H1 (cell line): Measurements from ENCODE around the gene MMP11. TPM values are rescaled to one million over a fixed set of nuclear protein-coding genes. Genes with fewer than 3 reads are reported as not detected.

Experiments
- CTCF ChIA-PET: fragments of 300-600 bp; sonication (Branson Sonifier 250); formaldehyde crosslinking; loops from one replicate; lab custom pipeline; 2021; ENCODE audit not compliant: partially characterized antibody; lab: Charles Lee
- POLR2A ChIA-PET: fragments of 300-600 bp; sonication (Branson Sonifier 250); formaldehyde crosslinking; loops from one replicate; lab custom pipeline; 2021; ENCODE audit warnings: inconsistent platforms; ENCODE audit not compliant: partially characterized antibody; lab: Charles Lee
- DNase-seq, 2 experiments: peaks; one replicate each; pipeline versions ENCODE4 v3.0.0 to v3.0.0-alpha.2; 2010 to 2022; ENCODE audit warnings: low spot score in 2 of 2, low read depth in 1 of 2, mixed read lengths in 1 of 2
- FAIRE-seq: peaks from 2 replicates; lab custom pipeline; 2011; peaks lifted over from hg19 to GRCh38; lab: Jason Lieb, UNC
- H2AFZ ChIP-seq: 2 replicates; pipeline ENCODE4 v1.8.1; 2012; ENCODE audit warnings: low read length, inconsistent platforms
- H2AK5ac ChIP-seq: 2 replicates; pipeline ENCODE4 v1.6.1; 2013; ENCODE audit warnings: low read depth, low read length
- H2BK120ac ChIP-seq: replicated peaks from 2 replicates; pipeline ENCODE3; 2013; ENCODE audit warnings: low read depth, low read length, inconsistent platforms
- H2BK12ac ChIP-seq: 2 replicates; pipeline ENCODE4 v1.6.1; 2013; ENCODE audit warnings: low read depth, low read length
- H2BK15ac ChIP-seq: 2 replicates; pipeline ENCODE4 v1.6.1; 2013; ENCODE audit warnings: low read length
- H2BK20ac ChIP-seq: 2 replicates; pipeline ENCODE4 v1.6.1; 2013; ENCODE audit warnings: low read length
- H2BK5ac ChIP-seq: 2 replicates; pipeline ENCODE4 v1.6.1; 2013; ENCODE audit warnings: low read depth, low read length
- H3K14ac ChIP-seq: 2 replicates; pipeline ENCODE4 v1.6.1; 2013; ENCODE audit warnings: inconsistent platforms; ENCODE audit not compliant: insufficient read length
- H3K18ac ChIP-seq: 2 replicates; pipeline ENCODE4 v1.6.1; 2013; ENCODE audit warnings: low read length; ENCODE audit errors: extremely low read depth
- H3K23ac ChIP-seq: 2 replicates; pipeline ENCODE4 v1.6.1; 2013; ENCODE audit warnings: inconsistent platforms; ENCODE audit not compliant: insufficient read length
- H3K23me2 ChIP-seq: 2 replicates; pipeline ENCODE4 v1.6.1; 2013; ENCODE audit warnings: low read depth, low read length
- H3K27ac ChIP-seq: 2 replicates; pipeline ENCODE4 v1.6.1; 2011; ENCODE audit warnings: low read depth, low read length, inconsistent platforms
- H3K27me3 ChIP-seq, 4 experiments: replicated peaks in 1 of 4; 1 replicate in 1 of 4; 2 replicates in 3 of 4; pipeline versions ENCODE4 v1.6.1 to v1.8.1; 2011 to 2013; ENCODE audit warnings: low read length in 3 of 4, mild to moderate bottlenecking in 3 of 4, inconsistent platforms in 2 of 4, mixed read lengths in 2 of 4, moderate library complexity in 1 of 4; ENCODE audit not compliant: control insufficient read depth in 3 of 4, insufficient read depth in 3 of 4; ENCODE audit errors: extremely low read depth in 1 of 4
- H3K36me3 ChIP-seq, 4 experiments: 2 replicates each; pipeline versions ENCODE4 v1.6.1 to v1.8.1; 2011 to 2013; ENCODE audit warnings: mild to moderate bottlenecking in 4 of 4, low read length in 3 of 4, moderate library complexity in 2 of 4, control low read depth in 1 of 4, inconsistent platforms in 1 of 4; ENCODE audit not compliant: insufficient read depth in 4 of 4, control insufficient read depth in 2 of 4
- H3K4ac ChIP-seq: replicated peaks from 2 replicates; pipeline ENCODE3; 2013; ENCODE audit warnings: low read length, low read depth, mixed read lengths, inconsistent platforms; ENCODE audit not compliant: insufficient read length
- H3K4me1 ChIP-seq, 4 experiments: replicated peaks in 1 of 4; 1 replicate in 1 of 4; 2 replicates in 3 of 4; pipeline versions ENCODE4 v1.6.1 to v1.8.1; 2011 to 2013; ENCODE audit warnings: low read length in 3 of 4, inconsistent platforms in 2 of 4, mixed read lengths in 1 of 4; ENCODE audit not compliant: insufficient read depth in 4 of 4, control insufficient read depth in 3 of 4
- H3K4me2 ChIP-seq, 2 experiments: 2 replicates each; pipeline versions ENCODE4 v1.6.1 to v1.8.1; 2011 to 2013; ENCODE audit warnings: low read depth in 2 of 2, low read length in 2 of 2, control low read depth in 1 of 2, inconsistent platforms in 1 of 2, mild to moderate bottlenecking in 1 of 2; ENCODE audit not compliant: insufficient read depth in 1 of 2
- H3K4me3 ChIP-seq, 4 experiments: fragments of 200-600, 300-600 bp in 1 of 4; sonication (generic), shearing (Covaris generic), sonication (Bioruptor Twin) in 1 of 4; 2 replicates each; pipeline versions ENCODE4 v1.5.1 to v1.8.1; 2011 to 2016; ENCODE audit warnings: low read length in 4 of 4, low read depth in 3 of 4, control low read depth in 2 of 4, inconsistent platforms in 2 of 4, mild to moderate bottlenecking in 2 of 4, mixed read lengths in 1 of 4, moderate library complexity in 1 of 4; ENCODE audit not compliant: insufficient read depth in 2 of 4; ENCODE audit errors: extremely low read depth in 1 of 4
- H3K56ac ChIP-seq: replicated peaks from 2 replicates; pipeline ENCODE3; 2013; ENCODE audit warnings: low read depth, mild to moderate bottlenecking, mixed read lengths, low read length, inconsistent platforms; ENCODE audit not compliant: insufficient read length
- H3K79me1 ChIP-seq: 2 replicates; pipeline ENCODE4 v1.6.1; 2013; ENCODE audit warnings: low read depth, low read length, control low read depth
- H3K79me2 ChIP-seq, 2 experiments: 2 replicates each; pipeline versions ENCODE4 v1.6.1 to v1.8.1; 2012 to 2013; ENCODE audit warnings: low read length in 2 of 2, mild to moderate bottlenecking in 2 of 2, inconsistent platforms in 1 of 2; ENCODE audit not compliant: insufficient read depth in 2 of 2, control insufficient read depth in 1 of 2
- H3K9ac ChIP-seq, 4 experiments: replicated peaks in 1 of 4; 1 replicate in 1 of 4; 2 replicates in 3 of 4; pipeline versions ENCODE4 v1.6.1 to v1.8.1; 2011 to 2013; ENCODE audit warnings: low read depth in 3 of 4, low read length in 3 of 4, control low read depth in 2 of 4, mild to moderate bottlenecking in 2 of 4, moderate library complexity in 2 of 4, inconsistent platforms in 1 of 4; ENCODE audit errors: extremely low read depth in 1 of 4
- H3K9me3 ChIP-seq, 2 experiments: 2 replicates each; pipeline versions ENCODE4 v1.6.1 to v1.8.1; 2012 to 2013; ENCODE audit warnings: mild to moderate bottlenecking in 2 of 2, moderate library complexity in 2 of 2, control low read depth in 1 of 2, inconsistent platforms in 1 of 2, low read depth in 1 of 2, low read length in 1 of 2, mixed read lengths in 1 of 2; ENCODE audit not compliant: insufficient read depth in 2 of 2
- H4K20me1 ChIP-seq, 2 experiments: replicated peaks in 1 of 2; 2 replicates each; pipeline versions ENCODE3 to v1.8.1; 2011 to 2013; ENCODE audit warnings: inconsistent platforms in 2 of 2, low read length in 2 of 2, mild to moderate bottlenecking in 1 of 2; ENCODE audit not compliant: insufficient read depth in 2 of 2, control insufficient read depth in 1 of 2
- H4K5ac ChIP-seq: 2 replicates; pipeline ENCODE4 v1.6.1; 2013; ENCODE audit warnings: low read length, low read depth, mixed read lengths, inconsistent platforms; ENCODE audit not compliant: insufficient read length
- H4K8ac ChIP-seq: 2 replicates; pipeline ENCODE4 v1.8.0; 2013; ENCODE audit warnings: mild to moderate bottlenecking, moderate library complexity, low read length, inconsistent platforms; ENCODE audit not compliant: insufficient read depth; ENCODE audit errors: extremely low read depth
- H4K91ac ChIP-seq: replicated peaks from 2 replicates; pipeline ENCODE3; 2013; ENCODE audit warnings: low read length, mixed read lengths, inconsistent platforms; ENCODE audit not compliant: insufficient read length
- BCL11A ChIP-seq, 2 experiments: IDR thresholded peaks; one replicate each; pipeline ENCODE4 v1.6.1; 2011; ENCODE audit warnings: low read depth in 2 of 2, low read length in 2 of 2, mild to moderate bottlenecking in 2 of 2
- EZH2 ChIP-seq: fragments of 200-600 bp; sonication (generic); IDR thresholded peaks from 2 replicates; pipeline ENCODE4 v1.7.1; 2012; ENCODE audit warnings: low read depth, mild to moderate bottlenecking, moderate library complexity, low read length, inconsistent platforms; ENCODE audit not compliant: severe bottlenecking
- HDAC6 ChIP-seq: IDR thresholded peaks from one replicate; pipeline ENCODE4 v1.7.1; 2012; ENCODE audit warnings: low read depth, mild to moderate bottlenecking, inconsistent platforms, low read length, moderate library complexity
- JUN ChIP-seq: IDR thresholded peaks from 2 replicates; pipeline ENCODE4 v1.6.1; 2011; ENCODE audit warnings: low read depth, mild to moderate bottlenecking, improper control_type of control experiment, low read length
- JUND ChIP-seq: IDR thresholded peaks from 2 replicates; pipeline ENCODE4 v1.6.1; 2011; ENCODE audit warnings: mild to moderate bottlenecking, improper control_type of control experiment, low read length
- KDM5A ChIP-seq: fragments of 200-600 bp; IDR thresholded peaks from 2 replicates; pipeline ENCODE4 v1.7.1; 2012; ENCODE audit warnings: mild to moderate bottlenecking, low read length, inconsistent platforms, mixed read lengths
- NRF1 ChIP-seq: IDR thresholded peaks from 2 replicates; pipeline ENCODE4 v1.6.1; 2011; ENCODE audit warnings: mild to moderate bottlenecking, low read depth, low read length, improper control_type of control experiment
- PHF8 ChIP-seq: fragments of 200-600 bp; sonication (generic); conservative IDR thresholded peaks from 2 replicates; pipeline ENCODE4 v1.7.1; 2012; ENCODE audit warnings: low read depth, mild to moderate bottlenecking, inconsistent platforms, low read length, moderate library complexity
- POLR2AphosphoS5 ChIP-seq: IDR thresholded peaks from 2 replicates; pipeline ENCODE4 v1.6.1; 2011; ENCODE audit warnings: low read depth, low read length
- POU5F1 ChIP-seq: IDR thresholded peaks from 2 replicates; pipeline ENCODE4 v1.6.1; 2011; ENCODE audit warnings: low read depth, mild to moderate bottlenecking, low read length, moderate library complexity
- SAP30 ChIP-seq: fragments of 300-600 bp; sonication (generic); IDR thresholded peaks from 2 replicates; pipeline ENCODE4 v1.7.1; 2012; ENCODE audit warnings: low read length, moderate library complexity, mild to moderate bottlenecking, inconsistent platforms; ENCODE audit not compliant: insufficient read depth, insufficient replicate concordance
- SP2 ChIP-seq: IDR thresholded peaks from 2 replicates; pipeline ENCODE4 v1.6.1; 2012; ENCODE audit warnings: mild to moderate bottlenecking, low read length, inconsistent platforms
- TAF1 ChIP-seq: IDR thresholded peaks from 2 replicates; pipeline ENCODE4 v1.6.1; 2011; ENCODE audit warnings: mild to moderate bottlenecking, low read depth, low read length
- WGBS, 2 experiments: shearing (Covaris generic) in 1 of 2; methylation state at CpG; one replicate each; pipeline versions ENCODE4 v1.1.6 to v1.1.7; 2013 to 2015; ENCODE audit warnings: low lambda C conversion rate in 2 of 2, mixed read lengths in 2 of 2, inconsistent platforms in 1 of 2, low coverage in 1 of 2, missing lambda C conversion rate in 1 of 2; ENCODE audit not compliant: insufficient replicate concordance in 2 of 2, insufficient coverage in 1 of 2, insufficient read length in 1 of 2; ENCODE audit errors: extremely low coverage in 1 of 2, missing lambda C conversion rate in 1 of 2; 5-methylcytosine and 5-hydroxymethylcytosine counted together
- polyA plus RNA-seq, 7 experiments: library from polyadenylated mRNA; depleted of rRNA in 3 of 7; stranded (reverse) in 5 of 7; unstranded in 2 of 7; fragments of >200 nt in 5 of 7; fragments of 200-250 nt in 2 of 7; gene quantifications; 1 replicate in 5 of 7; 2 replicates in 1 of 7; 4 replicates in 1 of 7; pipeline versions ENCODE4 v1.2.1 to v1.2.3, GENCODE V29; 2011 to 2013; ENCODE audit warnings: missing spikeins in 2 of 7, mixed read lengths in 2 of 7
- total RNA-seq: library from RNA; stranded (reverse); fragmentation: NEBNext Ultra II Directional; extraction: Animal tissue kit (Norgen Biotek cat#: 25700); gene quantifications from 2 replicates; pipeline ENCODE4 v1.2.1, GENCODE V29; 2021
- TF ChIP-seq, protein P1 (sequence below): IDR thresholded peaks from 2 replicates; pipeline ENCODE4 v1.6.1; 2011; ENCODE audit warnings: low read length, improper control_type of control experiment

The MMP11 gene
- total and polyA plus RNA-seq, 2 of the 8 experiments (the other 6 are each of a cell fraction or from before 2014, with no cell fraction given) = 10.2 to 18.3 TPM

DNA sequence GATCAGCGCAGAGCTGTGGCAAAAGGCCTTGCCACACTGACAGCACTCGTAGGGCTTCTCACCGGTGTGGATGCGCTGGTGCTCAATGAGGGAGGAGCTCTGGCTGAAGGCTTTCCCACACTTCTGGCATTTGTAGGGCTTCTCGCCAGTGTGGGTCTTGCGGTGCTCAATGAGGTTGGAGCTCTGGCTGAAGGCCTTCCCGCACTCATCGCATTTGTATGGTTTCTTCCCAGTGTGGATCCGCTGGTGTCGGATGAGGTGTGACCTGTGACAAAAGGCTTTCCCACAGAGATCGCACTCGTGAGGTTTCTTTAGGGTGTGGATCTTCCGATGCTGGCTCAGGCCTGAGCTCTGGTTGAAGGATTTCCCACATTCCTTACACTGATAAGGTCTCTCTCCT, 28.6 kb upstream of the MMP11 start:
- peaks cover 0 to 5% of the 10 kb centered on the region in 2 experiments for H4K20me1 ChIP-seq
- H3K9ac ChIP-seq = no peak overlapping the region
- 85% methylated on average over 13 of the region's 13 CpGs; no CpG with 5 or more reads in 1 of the 2 experiments for WGBS, 2 experiments
- TF ChIP-seq KDM5A (no peak), SP2 (no peak), POU5F1 (no peak), PHF8 (no peak), BCL11A (IDR thresholded peaks at IDR 0.05; ENCODE audit: low read depth in 2 of 2, low read length in 2 of 2) (no peak), TAF1 (no peak), JUN (no peak), JUND (no peak), EZH2 (no peak), HDAC6 (no peak), POLR2AphosphoS5 (no peak), SAP30 (no peak), NRF1 (no peak)
- TF ChIP-seq, protein P1, sequence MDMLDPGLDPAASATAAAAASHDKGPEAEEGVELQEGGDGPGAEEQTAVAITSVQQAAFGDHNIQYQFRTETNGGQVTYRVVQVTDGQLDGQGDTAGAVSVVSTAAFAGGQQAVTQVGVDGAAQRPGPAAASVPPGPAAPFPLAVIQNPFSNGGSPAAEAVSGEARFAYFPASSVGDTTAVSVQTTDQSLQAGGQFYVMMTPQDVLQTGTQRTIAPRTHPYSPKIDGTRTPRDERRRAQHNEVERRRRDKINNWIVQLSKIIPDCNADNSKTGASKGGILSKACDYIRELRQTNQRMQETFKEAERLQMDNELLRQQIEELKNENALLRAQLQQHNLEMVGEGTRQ = no peak

More for the DNA sequence above, 28.6 kb upstream of the MMP11 start:
- no peak overlapping the region for H2AK5ac ChIP-seq
- H3K79me2 ChIP-seq = no peaks in the 10 kb centered on the region
- no peak overlapping the region for H3K56ac ChIP-seq
- FAIRE-seq (no peak), DNase-seq (no peak)
- no peak overlapping the region for H3K14ac ChIP-seq
- H3K18ac ChIP-seq = no peak overlapping the region
- H3K27me3 ChIP-seq = no peaks in the 10 kb centered on the region
- no peak overlapping the region for H4K8ac ChIP-seq
- no peak overlapping the region for H3K23ac ChIP-seq
- no peak overlapping the region for H4K91ac ChIP-seq
- H2BK15ac ChIP-seq = no peak overlapping the region
- ChIA-PET POLR2A (interaction anchor here (1.2 kb wide), 1 partner anchor 27 kb away, joined by 3 read pairs; no protein-coding TSS in a partner anchor), CTCF (interaction anchor here (0.6 to 1.4 kb wide), 7 partner anchors 13 to 1837 kb away, joined by 3 to 4 read pairs (median 3); no protein-coding TSS in a partner anchor)
- H3K4me1 ChIP-seq = no peaks in the 10 kb centered on the region
- H3K4ac ChIP-seq = no peak overlapping the region
- H2BK20ac ChIP-seq = no peak overlapping the region
- H2BK5ac ChIP-seq = no peak overlapping the region
- H3K36me3 ChIP-seq = peaks cover 0 to 9% (median 2%) of the 10 kb centered on the region in 4 experiments; a peak in 3 of 8 replicates
- no peak overlapping the region for H3K4me2 ChIP-seq
- no peak overlapping the region for H2BK12ac ChIP-seq
- H3K79me1 ChIP-seq = no peaks in the 10 kb centered on the region
- H2AFZ ChIP-seq = no peak overlapping the region
- no peak overlapping the region for H4K5ac ChIP-seq
- H3K27ac ChIP-seq = no peak overlapping the region
- H3K9me3 ChIP-seq = no peaks in the 10 kb centered on the region
- no peak overlapping the region for H2BK120ac ChIP-seq
- no peaks in the 10 kb centered on the region for H3K23me2 ChIP-seq
- no peak overlapping the region for H3K4me3 ChIP-seq
